ENCODE data around the gene KRTAP29-1. TPM values are rescaled to one million over a fixed set of nuclear protein-coding genes. Genes with fewer than 3 reads are reported as not detected.

KRTAP29-1 gene
- total RNA-seq, 2 donors from 2014 or later = not detected

GRCh38 chr17:41302981-41303380 is 330 bp upstream of the KRTAP29-1 start:
- Histone ChIP-seq H3K4me1 (no peaks in the 10 kb centered on the region), H3K9ac (ENCODE audit: low read depth in 2 of 2, low read length in 2 of 2) (no peak overlapping the region), H3K27me3 (no peaks in the 10 kb centered on the region), H3K27ac (no peak overlapping the region), H3K9me3 (no peaks in the 10 kb centered on the region), H3K36me3 (no peaks in the 10 kb centered on the region), H3K4me3 (no peak overlapping the region)
- no peak for DNase-seq
- intact Hi-C loops (cut with DNase I) = no loop called here
- TF ChIP-seq CTCF (IDR thresholded peaks at IDR 0.05) = no peak

- intact Hi-C loops (cut with DNase I) = no loop called here
- Histone ChIP-seq H3K27me3 (no peaks in the 10 kb centered on the region), H3K4me3 (no peak overlapping the region), H3K9me3 (no peaks in the 10 kb centered on the region), H3K27ac (no peak overlapping the region), H3K9ac (ENCODE audit: low read depth in 2 of 2, low read length in 2 of 2) (no peak overlapping the region), H3K36me3 (no peaks in the 10 kb centered on the region), H3K4me1 (no peaks in the 10 kb centered on the region)
- TF ChIP-seq CTCF (IDR thresholded peaks at IDR 0.05) = no peak
- no peak for DNase-seq
Observed at GRCh38 chr17:41301204-41301790, 1.4 kb downstream of the KRTAP29-1 start.

- Histone ChIP-seq H3K4me3 (no peak overlapping the region), H3K27ac (no peak overlapping the region), H3K9ac (ENCODE audit: low read depth in 2 of 2, low read length in 2 of 2) (no peak overlapping the region), H3K27me3 (no peaks in the 10 kb centered on the region), H3K36me3 (no peaks in the 10 kb centered on the region), H3K9me3 (no peaks in the 10 kb centered on the region), H3K4me1 (no peaks in the 10 kb centered on the region)
- intact Hi-C loops (cut with DNase I) = no loop called here
- no peak for DNase-seq
- TF ChIP-seq CTCF (IDR thresholded peaks at IDR 0.05) = no peak
Observed at GRCh38 chr17:41298458-41299135, 4.1 kb downstream of the KRTAP29-1 start.

GRCh38 chr17:41296846-41297245 is 5.8 kb downstream of the KRTAP29-1 start:
- intact Hi-C loops (cut with DNase I) = no loop called here
- H3K36me3 ChIP-seq = no peaks in the 10 kb centered on the region
- H3K9ac ChIP-seq (ENCODE audit: low read depth in 2 of 2, low read length in 2 of 2) = no peak overlapping the region
- H3K27ac ChIP-seq = no peak overlapping the region
- no peaks in the 10 kb centered on the region for H3K27me3 ChIP-seq
- H3K9me3 ChIP-seq = no peaks in the 10 kb centered on the region
- TF ChIP-seq CTCF (IDR thresholded peaks at IDR 0.05) = no peak
- H3K4me1 ChIP-seq = no peaks in the 10 kb centered on the region
- no peak for DNase-seq
- no peak overlapping the region for H3K4me3 ChIP-seq

GRCh38 chr17:41294016-41294415 is 8.6 kb downstream of the KRTAP29-1 start:
- no peak for TF ChIP-seq CTCF (IDR thresholded peaks at IDR 0.05)
- no peak for DNase-seq
- Histone ChIP-seq H3K36me3 (no peaks in the 10 kb centered on the region), H3K4me3 (no peak overlapping the region), H3K9me3 (no peaks in the 10 kb centered on the region), H3K27me3 (no peaks in the 10 kb centered on the region), H3K27ac (no peak overlapping the region), H3K9ac (ENCODE audit: low read depth in 2 of 2, low read length in 2 of 2) (no peak overlapping the region), H3K4me1 (no peaks in the 10 kb centered on the region)
- intact Hi-C loops (cut with DNase I) = no loop called here

All from colonic mucosa (tissue), 4 donors.